HUES64 (cell line): Measurements from ENCODE around the gene SDK1.
A peak's percentile ranks its signal among the peaks of the same experiment; 100 is the strongest.

Experiments
- H3K27ac ChIP-seq: 2 replicates; pipeline ENCODE4 v1.7.0; 2013; ENCODE audit warnings: low read depth, low read length, inconsistent platforms
- H3K27me3 ChIP-seq: 2 replicates; pipeline ENCODE4 v1.6.1; 2013; ENCODE audit warnings: mild to moderate bottlenecking, low read length; ENCODE audit not compliant: insufficient read depth
- H3K36me3 ChIP-seq: 2 replicates; pipeline ENCODE4 v1.6.1; 2013; ENCODE audit warnings: mild to moderate bottlenecking, low read length; ENCODE audit not compliant: insufficient read depth
- H3K4me1 ChIP-seq: 2 replicates; pipeline ENCODE4 v1.6.1; 2013; ENCODE audit warnings: mild to moderate bottlenecking, low read length, moderate library complexity; ENCODE audit not compliant: insufficient read depth
- H3K4me3 ChIP-seq: 2 replicates; pipeline ENCODE4 v1.5.1; 2013; ENCODE audit warnings: mild to moderate bottlenecking, low read length, moderate library complexity
- H3K9ac ChIP-seq: 2 replicates; pipeline ENCODE4 v1.6.1; 2013; ENCODE audit warnings: mild to moderate bottlenecking, low read depth, low read length
- H3K9me3 ChIP-seq: 2 replicates; pipeline ENCODE4 v1.6.1; 2013; ENCODE audit warnings: low read depth, low read length; ENCODE audit not compliant: insufficient read depth
- WGBS: fragments of 150-250, 120-280 bp; methylation state at CpG from one replicate; pipeline ENCODE4 v1.1.7; 2013; ENCODE audit warnings: missing lambda C conversion rate; 5-methylcytosine and 5-hydroxymethylcytosine counted together

The SDK1 gene

DNA sequence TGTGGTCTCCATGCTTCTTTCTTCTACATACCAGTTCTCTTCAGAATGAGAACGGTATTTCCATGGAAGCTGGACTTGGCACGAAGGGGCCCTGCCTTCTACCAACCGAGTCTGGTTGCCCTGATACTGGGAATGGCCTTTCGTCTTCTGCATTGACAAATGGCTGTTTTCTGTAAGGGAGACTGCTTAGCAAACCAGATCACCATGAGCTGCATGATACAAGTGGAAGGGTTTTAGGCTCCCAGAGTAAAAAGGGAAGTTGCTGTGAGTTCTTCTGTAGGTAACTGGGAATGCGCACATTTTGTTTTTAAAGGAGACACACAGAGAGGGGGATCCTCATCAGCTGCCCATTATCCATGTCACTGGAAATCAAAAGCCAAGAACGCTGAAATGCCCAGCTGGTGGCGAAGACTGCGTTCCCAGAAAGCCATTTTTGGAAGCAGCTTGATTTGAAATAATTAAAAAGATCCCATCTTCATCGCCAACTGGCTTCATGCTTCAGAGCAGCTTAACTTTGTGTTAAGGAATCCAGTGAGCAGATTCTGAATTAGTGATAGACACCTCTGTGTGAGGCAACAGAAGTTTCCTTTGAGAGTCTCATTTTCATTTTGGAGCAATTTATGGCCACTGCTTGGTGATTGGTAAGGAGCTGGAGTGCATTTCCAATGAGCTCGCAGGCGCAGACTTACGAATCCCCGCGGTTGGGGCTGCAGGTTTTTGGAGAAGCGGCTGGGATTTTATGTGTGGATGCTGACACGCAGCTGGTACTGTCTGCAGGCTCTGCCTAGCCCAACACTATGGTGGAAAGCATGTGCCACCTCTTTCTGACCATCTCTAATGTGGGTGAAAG lies 708.4 kb downstream of the SDK1 start:
- H3K27ac ChIP-seq: no peak overlapping the region
- no peak overlapping the region for H3K9ac ChIP-seq
- H3K36me3 ChIP-seq: no peaks in the 10 kb centered on the region
- no peaks in the 10 kb centered on the region for H3K27me3 ChIP-seq
- no peak overlapping the region for H3K4me3 ChIP-seq
- H3K9me3 ChIP-seq: no peaks in the 10 kb centered on the region
- peaks cover 35% of the 10 kb centered on the region for H3K4me1 ChIP-seq
- WGBS: 89% methylated on average over 16 of the region's 16 CpGs

GRCh38 chr7:4010061-4010605 lies 709.1 kb downstream of the SDK1 start:
- Histone ChIP-seq H3K4me1 (peaks cover 35% of the 10 kb centered on the region), H3K9me3 (no peaks in the 10 kb centered on the region), H3K4me3 (no peak overlapping the region), H3K27ac (no peak overlapping the region), H3K36me3 (no peaks in the 10 kb centered on the region), H3K27me3 (no peaks in the 10 kb centered on the region), H3K9ac (no peak overlapping the region)
- 93% methylated on average over 11 of the region's 13 CpGs for WGBS

DNA sequence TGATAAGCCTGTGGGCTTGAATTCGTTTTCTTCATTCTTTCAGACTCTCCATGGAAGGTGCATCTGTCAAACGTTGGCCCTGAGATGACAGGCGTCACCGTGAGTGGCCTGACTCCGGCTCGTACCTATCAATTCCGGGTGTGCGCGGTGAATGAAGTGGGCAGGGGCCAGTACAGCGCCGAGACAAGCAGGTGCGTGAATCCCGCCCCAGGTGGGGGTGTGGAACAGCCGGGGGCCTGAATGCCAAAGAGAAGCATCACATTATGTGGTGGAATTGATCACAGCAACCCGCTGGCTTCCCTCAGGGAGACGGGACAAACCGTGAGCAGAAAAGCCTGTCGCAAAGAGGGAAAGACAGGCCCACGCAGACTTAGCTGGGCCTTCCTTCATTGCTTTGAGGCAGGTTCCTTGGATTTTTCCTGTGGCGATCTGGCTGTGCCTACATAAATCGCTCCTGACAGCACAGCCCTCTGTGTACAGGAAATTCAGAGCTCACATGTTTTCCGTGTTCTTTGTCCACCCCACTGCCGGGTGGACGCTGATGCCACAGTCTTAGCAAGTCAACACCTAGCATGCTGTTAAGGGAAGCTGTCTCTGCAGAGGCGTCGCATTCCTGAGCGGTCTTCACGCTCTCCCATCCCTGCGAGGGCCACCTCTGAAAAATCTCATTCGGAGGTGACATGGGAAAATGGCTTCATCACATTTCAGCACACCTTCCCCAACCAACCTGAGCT lies 710.0 kb downstream of the SDK1 start:
- H3K36me3 ChIP-seq: no peaks in the 10 kb centered on the region
- peak overlapping the region; percentile 21; the same call in 1 of the 2 replicates for H3K27ac ChIP-seq
- H3K9ac ChIP-seq: no peak overlapping the region
- H3K27me3 ChIP-seq: no peaks in the 10 kb centered on the region
- no peaks in the 10 kb centered on the region for H3K9me3 ChIP-seq
- H3K4me1 ChIP-seq: peaks cover 35% of the 10 kb centered on the region
- no peak overlapping the region for H3K4me3 ChIP-seq
- WGBS: 87% methylated on average over 30 of the region's 30 CpGs

DNA sequence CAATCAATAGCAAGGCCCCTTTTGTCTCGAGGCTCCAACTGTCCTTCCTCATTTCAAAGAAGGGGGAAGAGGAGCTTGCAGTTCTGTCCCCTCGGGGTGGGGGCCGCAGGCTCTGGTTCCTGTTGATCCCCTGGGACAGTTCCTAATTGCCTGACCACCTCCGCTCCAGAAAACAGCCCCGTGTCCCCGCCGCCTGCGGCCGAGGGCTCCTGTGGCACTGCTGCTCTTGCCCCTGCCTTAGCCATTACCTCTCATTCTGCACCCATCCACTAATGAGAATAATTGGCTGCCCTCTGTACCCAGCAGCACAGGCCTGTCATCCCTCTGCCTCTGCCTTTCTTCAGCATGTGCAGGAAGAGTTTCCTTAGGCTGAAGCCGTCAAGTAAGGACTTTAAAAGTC lies 712.7 kb downstream of the SDK1 start:
- no peak overlapping the region for H3K27ac ChIP-seq
- WGBS: 89% methylated on average over 10 of the region's 10 CpGs
- H3K9ac ChIP-seq: no peak overlapping the region
- no peaks in the 10 kb centered on the region for H3K36me3 ChIP-seq
- no peak overlapping the region for H3K4me3 ChIP-seq
- H3K4me1 ChIP-seq: peaks cover 20% of the 10 kb centered on the region
- H3K27me3 ChIP-seq: no peaks in the 10 kb centered on the region
- peaks cover 5% of the 10 kb centered on the region for H3K9me3 ChIP-seq

- Histone ChIP-seq H3K4me3 (no peak overlapping the region), H3K9me3 (peaks cover 12% of the 10 kb centered on the region), H3K27ac (no peak overlapping the region), H3K9ac (no peak overlapping the region), H3K27me3 (no peaks in the 10 kb centered on the region), H3K4me1 (peaks cover 15% of the 10 kb centered on the region), H3K36me3 (no peaks in the 10 kb centered on the region)
- WGBS: 95% methylated on average over 12 of the region's 13 CpGs
These were observed 713.4 kb downstream of the SDK1 start for GRCh38 chr7:4014346-4015050.

GRCh38 chr7:4015371-4015770 lies 714.3 kb downstream of the SDK1 start:
- Histone ChIP-seq H3K9me3 (peaks cover 13% of the 10 kb centered on the region), H3K9ac (no peak overlapping the region), H3K4me3 (no peak overlapping the region), H3K27ac (no peak overlapping the region), H3K4me1 (peaks cover 13% of the 10 kb centered on the region), H3K27me3 (no peaks in the 10 kb centered on the region), H3K36me3 (no peaks in the 10 kb centered on the region)
- WGBS: 95% methylated on average over 8 of the region's 8 CpGs

DNA sequence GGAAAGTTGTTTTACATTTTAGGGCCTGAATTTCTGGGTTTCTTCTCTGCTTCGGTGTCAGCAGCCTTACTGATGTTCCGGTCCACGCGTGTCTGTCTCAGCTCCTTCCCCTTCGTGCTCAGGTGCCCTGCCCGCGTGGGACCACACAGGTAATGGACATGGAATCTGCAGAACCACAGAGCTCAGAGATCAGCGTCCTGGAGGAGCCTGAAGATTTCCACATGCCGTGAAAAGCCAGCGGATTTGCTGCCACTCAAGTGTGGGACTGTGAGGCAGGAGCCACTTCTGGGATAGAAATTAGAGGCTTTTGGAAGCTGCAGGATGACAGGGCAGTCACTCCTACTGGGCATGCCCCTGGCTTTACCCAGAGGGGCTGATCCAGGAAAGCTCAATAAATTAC lies 714.9 kb downstream of the SDK1 start:
- WGBS: 98% methylated on average over 10 of the region's 10 CpGs
- Histone ChIP-seq H3K36me3 (no peaks in the 10 kb centered on the region), H3K4me3 (no peak overlapping the region)

GRCh38 chr7:4017081-4017480 lies 716.0 kb downstream of the SDK1 start:
- Histone ChIP-seq H3K9me3 (peaks cover 17% of the 10 kb centered on the region), H3K36me3 (no peaks in the 10 kb centered on the region), H3K4me3 (no peak overlapping the region), H3K9ac (no peak overlapping the region), H3K27me3 (no peaks in the 10 kb centered on the region), H3K4me1 (no peaks in the 10 kb centered on the region), H3K27ac (no peak overlapping the region)
- WGBS: 97% methylated on average over 21 of the region's 21 CpGs

More for the DNA sequence above, 714.9 kb downstream of the SDK1 start:
- H3K27ac ChIP-seq: no peak overlapping the region
- no peaks in the 10 kb centered on the region for H3K27me3 ChIP-seq
- H3K9me3 ChIP-seq: peaks cover 13% of the 10 kb centered on the region
- H3K4me1 ChIP-seq: peaks cover 9% of the 10 kb centered on the region
- H3K9ac ChIP-seq: no peak overlapping the region

DNA sequence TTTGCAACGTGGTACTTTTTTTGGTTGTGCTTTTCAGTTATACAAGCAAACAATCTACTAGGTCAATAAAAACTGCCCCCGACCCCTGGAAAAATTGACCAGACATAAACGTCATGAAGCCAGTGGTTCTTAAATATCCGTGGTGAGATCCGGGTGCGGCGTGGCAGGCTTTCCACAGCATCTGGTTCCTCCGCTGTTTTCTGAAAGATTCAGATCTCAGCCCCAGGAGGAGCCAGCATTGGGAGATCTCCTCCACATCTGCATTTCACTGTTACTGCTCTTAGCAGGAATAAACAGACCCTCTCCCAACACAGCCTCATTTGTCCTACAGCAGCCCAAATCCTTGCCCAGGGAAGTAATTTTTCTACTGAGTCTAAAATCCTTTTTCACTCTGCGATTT lies 716.7 kb downstream of the SDK1 start:
- no peak overlapping the region for H3K9ac ChIP-seq
- no peak overlapping the region for H3K27ac ChIP-seq
- no peaks in the 10 kb centered on the region for H3K36me3 ChIP-seq
- no peaks in the 10 kb centered on the region for H3K4me1 ChIP-seq
- peaks cover 17% of the 10 kb centered on the region for H3K9me3 ChIP-seq
- 96% methylated on average over 9 of the region's 9 CpGs for WGBS
- H3K27me3 ChIP-seq: no peaks in the 10 kb centered on the region
- no peak overlapping the region for H3K4me3 ChIP-seq

DNA sequence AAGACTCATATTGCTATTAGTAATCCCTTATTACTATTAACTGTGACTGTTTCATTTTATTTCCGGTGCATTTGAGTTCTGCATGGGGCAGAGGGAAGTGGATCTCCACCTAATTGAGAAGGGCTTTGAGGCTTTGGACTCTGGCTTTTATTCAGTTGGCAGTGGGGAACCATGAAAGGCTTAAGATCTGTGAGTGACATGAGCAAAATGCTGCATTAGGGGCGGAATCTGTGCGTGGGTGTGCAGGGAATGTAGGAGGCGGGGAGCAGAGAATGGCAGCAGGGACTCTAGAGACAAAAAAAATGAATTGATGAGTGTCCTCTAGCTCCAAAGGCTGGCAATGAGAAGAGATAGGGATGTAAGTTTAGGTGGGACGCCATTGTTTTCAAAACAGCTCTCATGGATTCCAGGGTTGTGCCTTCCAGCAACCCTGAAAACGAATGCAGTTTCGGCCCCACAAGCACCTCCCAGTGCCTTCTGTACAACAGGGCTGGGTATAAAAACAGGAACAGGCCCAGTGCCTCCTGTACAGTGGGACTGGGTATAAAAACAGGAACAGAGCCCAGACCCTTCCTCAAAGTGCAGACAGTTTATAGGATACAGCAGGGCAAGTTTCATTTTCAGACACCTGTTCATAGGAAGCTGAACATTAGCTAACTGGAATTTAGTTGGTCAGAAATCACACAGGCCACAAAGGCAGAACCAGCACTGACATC lies 717.7 kb downstream of the SDK1 start:
- 95% methylated on average over 7 of the region's 7 CpGs for WGBS
- Histone ChIP-seq H3K4me3 (no peak overlapping the region), H3K9ac (no peak overlapping the region), H3K4me1 (no peaks in the 10 kb centered on the region), H3K9me3 (peaks cover 17% of the 10 kb centered on the region), H3K36me3 (no peaks in the 10 kb centered on the region), H3K27ac (no peak overlapping the region), H3K27me3 (no peaks in the 10 kb centered on the region)
